Myocyte (in vitro differentiated cells): ENCODE measurements around the gene KRI1. TPM values are rescaled to one million over a fixed set of nuclear protein-coding genes. Genes with fewer than 3 reads are reported as not detected.
A peak's percentile ranks its signal among the peaks of the same experiment; 100 is the strongest.

Source experiments
- DNase-seq: peaks from one replicate; pipeline ENCODE4 v3.0.0-alpha.2; 2012; ENCODE audit warnings: low read depth
- microRNA counts: library from miRNA; unstranded; fragments of <30 nt; microRNA quantifications from one replicate; lab custom pipeline; 2016
- microRNA-seq: library from miRNA; unstranded; fragments of <30 nt; microRNA quantifications from one replicate; pipeline ENCODE4, GENCODE V29; 2016
- total RNA-seq: library from RNA; depleted of rRNA; stranded (reverse); fragments of >200 nt; gene quantifications from 2 replicates; pipeline ENCODE4 v1.2.3, GENCODE V29; 2014

KRI1 gene
- total RNA-seq, 1 donor from 2014 or later, result 22.1 TPM

DNA sequence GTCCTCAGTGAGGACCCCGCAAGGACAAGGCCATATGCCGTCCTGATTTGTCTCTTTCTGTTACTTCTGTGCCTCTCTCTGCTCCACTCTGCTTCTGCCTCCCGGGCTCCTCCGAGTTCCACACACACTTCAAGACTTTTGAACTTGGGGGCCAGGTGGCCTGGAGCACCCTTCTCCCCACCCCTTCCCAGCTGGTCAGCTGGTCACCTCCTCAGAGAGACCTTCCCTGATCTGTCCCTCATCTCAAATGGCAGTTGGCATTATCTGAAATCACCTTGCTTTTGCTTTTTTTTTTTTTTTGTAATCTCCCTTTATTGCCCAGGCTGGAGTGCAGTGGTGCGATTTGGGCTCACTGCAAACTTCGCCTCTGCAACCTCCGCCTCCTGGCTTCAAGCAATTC, 46.4 kb downstream of the KRI1 start:
- no peak for DNase-seq

DNA sequence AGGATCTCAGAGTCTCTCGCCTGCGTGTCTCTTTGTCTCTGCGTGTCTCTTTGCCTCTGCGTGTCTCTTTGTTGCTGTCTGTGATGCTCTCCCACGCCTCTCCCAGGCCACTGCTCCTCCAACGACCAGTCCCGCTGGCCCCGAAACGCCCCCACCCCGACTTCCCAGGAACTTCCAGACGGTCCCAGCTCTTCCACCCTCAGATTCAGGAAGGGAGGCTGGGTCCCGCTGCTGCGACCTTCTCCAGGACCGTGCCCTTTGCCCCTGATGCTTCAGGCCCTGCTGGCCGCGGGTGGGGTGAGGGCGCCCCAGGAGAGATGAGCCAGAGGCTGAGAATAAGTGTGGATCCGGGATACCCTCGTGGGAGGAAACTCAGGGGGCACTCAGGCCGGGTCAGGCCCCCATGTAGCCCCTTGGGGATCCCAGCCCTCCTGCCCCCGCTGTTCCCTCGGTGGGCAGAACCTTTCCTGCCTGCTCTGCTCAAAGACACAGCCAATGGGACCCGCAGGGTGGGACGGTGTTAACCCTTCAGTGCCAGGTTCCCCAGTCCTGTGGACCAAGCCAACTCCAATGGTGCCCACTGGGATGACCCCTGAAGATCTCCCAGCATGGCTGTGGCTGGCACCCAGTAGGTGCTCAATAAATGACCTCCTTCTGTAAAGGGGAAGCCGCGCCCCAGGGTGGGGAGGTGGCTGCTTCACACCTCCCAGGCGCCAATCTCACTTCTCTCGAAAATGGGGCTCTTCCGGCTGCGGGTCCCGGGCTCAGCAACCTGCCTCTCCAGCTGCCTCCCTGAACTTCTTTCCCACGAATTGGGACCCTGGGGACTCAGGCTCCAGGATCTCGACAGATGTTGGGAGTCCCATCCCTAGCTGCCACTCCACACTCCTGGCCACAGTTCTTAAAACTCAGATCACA, 47.1 kb downstream of the KRI1 start:
- no peak for DNase-seq

GRCh38 chr19:10517760-10518443, 47.9 kb downstream of the KRI1 start:
- DNase-seq, result no peak

DNA sequence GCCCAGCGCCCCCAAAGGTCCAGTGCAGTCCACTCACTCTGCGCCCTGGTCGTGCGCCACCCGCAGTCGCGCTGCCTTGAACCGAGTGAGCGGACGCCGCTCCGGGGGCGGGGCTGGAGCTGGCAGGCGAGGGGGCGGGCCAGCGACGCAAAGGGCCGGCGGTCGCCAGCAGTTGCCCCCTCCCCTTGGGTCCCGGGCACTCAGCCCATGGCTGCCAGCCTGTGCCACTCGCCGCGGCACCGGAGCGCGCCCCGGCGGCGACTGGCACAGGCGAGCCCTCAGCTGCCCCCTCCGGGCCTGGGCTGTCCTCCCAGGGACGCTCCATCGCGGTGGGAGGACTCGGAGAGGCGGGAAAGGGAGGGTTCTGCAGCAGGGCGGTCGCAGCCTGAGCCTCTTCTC, 48.5 kb downstream of the KRI1 start, which contains the start of gene S1PR5:
S1PR5 (minus strand) TSS at position 87 of the 399 bp plus-strand sequence. CDS start 2,436 bp downstream, outside the sequence.
- no peak for DNase-seq

- no peak for DNase-seq
These were observed 49.0 kb downstream of the KRI1 start for GRCh38 chr19:10516671-10517286.

- no peak for DNase-seq
These were observed 49.8 kb downstream of the KRI1 start for GRCh38 chr19:10516064-10516385.

DNA sequence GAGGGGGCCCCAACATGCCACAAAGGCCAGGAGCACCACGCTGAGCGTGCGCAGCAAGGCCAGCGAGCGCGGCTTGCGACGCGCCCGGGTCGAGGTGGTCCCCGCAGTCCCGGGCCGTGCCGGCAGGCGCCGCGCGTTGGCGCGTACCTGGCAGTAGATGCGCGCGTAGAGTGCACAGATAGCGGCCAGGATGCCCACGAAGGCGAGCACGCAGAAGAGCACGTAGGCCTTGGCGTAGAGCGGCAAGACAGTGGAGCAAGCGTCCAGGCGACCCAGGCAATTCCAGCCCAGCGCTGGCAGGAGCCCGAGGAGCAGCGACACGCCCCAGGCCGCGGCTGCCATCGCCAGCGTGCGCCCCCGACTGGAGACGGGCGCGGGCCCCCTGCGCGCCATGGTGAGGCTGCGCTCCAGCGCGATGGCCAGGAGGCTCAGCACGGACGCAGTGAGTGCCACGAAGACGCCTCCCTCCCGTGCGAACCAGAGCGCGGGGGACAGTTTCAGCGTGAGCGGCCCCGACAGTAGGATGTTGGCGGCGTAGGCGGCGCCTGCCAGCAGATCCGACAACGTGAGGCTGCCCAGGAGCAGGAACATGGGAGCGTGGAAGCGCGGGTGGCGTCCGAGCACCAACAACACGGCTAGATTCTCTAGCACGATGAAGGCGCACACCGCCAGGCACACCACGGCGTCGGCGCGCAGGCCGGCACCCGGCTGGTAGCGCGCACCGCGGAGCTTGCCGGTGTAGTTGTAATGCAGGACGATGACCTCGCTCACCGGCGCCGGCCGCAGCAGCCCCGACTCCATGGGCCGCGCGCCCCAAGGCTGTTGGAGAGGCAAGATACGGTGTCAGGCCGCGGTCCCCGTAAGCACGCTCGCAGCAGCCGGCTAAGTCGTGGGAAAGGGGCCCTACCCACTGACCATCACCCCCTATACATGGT, 51.3 kb downstream of the KRI1 start:
- DNase-seq, result no peak

- no peak for DNase-seq
These were observed 52.6 kb downstream of the KRI1 start for GRCh38 chr19:10513223-10513622.

GRCh38 chr19:10510301-10510802, 55.5 kb downstream of the KRI1 start:
- no peak for DNase-seq

DNA sequence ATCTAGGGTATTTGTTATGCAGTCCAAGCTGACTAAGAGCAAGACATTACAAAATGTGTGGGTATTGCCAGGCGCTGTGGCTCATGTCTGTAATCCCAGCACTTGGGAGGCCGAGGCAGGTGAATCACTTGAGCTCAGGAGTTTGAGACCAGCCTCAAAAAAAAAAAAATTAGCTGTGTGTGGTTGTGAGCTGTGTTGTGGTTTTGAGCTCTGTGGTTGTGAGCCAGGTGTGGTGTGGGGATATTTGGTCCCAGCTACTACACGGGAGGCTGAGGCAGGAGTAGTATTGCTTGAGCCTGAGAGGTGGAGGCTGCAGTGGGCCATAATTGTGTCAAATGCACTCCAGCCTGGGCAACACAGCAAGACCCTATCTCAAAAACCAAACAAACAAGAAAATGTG, 57.1 kb downstream of the KRI1 start:
- DNase-seq, result no peak

- no peak for DNase-seq
These were observed 57.8 kb downstream of the KRI1 start for GRCh38 chr19:10508036-10508435.

DNA sequence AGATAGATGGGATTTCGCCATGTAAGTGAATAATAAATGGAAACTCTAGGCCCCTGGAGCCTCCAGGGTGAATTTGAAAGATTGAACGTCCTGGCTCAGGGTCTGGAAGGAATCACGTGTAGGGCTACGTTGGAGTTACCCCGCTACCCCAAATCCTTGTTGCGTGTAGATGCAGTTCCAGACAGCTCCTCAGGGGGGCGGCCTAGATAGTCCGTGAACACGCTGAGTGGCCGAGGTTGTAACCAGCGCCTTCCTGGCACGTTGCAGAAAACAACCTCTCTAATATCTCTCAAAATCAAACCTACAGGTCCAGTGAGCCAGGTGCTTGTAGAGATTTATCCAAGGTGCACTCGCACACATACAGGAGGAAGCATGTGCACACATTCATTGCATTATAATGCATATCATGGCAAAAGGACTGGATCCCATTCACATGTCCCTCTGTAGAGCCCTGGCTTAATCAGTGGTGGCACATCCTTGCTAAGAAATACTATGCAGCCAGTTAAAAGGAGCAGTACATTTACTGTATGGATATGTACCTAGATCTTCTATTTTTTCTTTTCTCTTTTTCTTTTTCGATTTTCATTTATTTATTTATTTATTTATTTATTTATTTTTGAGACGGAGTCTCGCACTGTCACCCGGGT, 60.1 kb downstream of the KRI1 start:
- DNase-seq, result peak; percentile 36

MicroRNA genes within 50 kb of the gene (microRNA counts, 767-probe panel; counts per million panel counts)
- microRNA hsa-miR-1238 (lab: Ali Mortazavi, UCI), result not detected

Small RNAs within 50 kb of the gene (microRNA-seq; reads per million reads assigned to microRNA genes)
- gene MIR1238, result not detected

Other genes with a start within 250 kb of the KRI1 start
- 39.4 and 45.8 TPM in 2 replicates for gene FDX2, start 250.0 kb downstream of the KRI1 start, total RNA-seq
- 11.9 and 12.5 TPM in 2 replicates for gene RAVER1, start 232.5 kb downstream of the KRI1 start, total RNA-seq
- gene ICAM3, start 226.4 kb downstream of the KRI1 start, total RNA-seq, result 4.2 and 5.3 TPM in 2 replicates
- 61.6 and 67.2 TPM in 2 replicates for gene TYK2, start 185.4 kb downstream of the KRI1 start, total RNA-seq
- gene CDC37, start 162.5 kb downstream of the KRI1 start, total RNA-seq, result 200 and 201 TPM in 2 replicates
- gene PDE4A, start 145.5 kb downstream of the KRI1 start, total RNA-seq, result 1.1 and 1.2 TPM in 2 replicates
- gene KEAP1, start 62.7 kb downstream of the KRI1 start, total RNA-seq, result 80.2 and 102 TPM in 2 replicates
- 0.21 and 1.1 TPM in 2 replicates for gene S1PR5, start 48.6 kb downstream of the KRI1 start, total RNA-seq
- gene ATG4D, start 22.1 kb downstream of the KRI1 start, total RNA-seq, result 36.8 and 52.8 TPM in 2 replicates
- gene CDKN2D, start 3.0 kb upstream of the KRI1 start, total RNA-seq, result 10.2 and 16.5 TPM in 2 replicates
- gene AP1M2, start 21.3 kb upstream of the KRI1 start, total RNA-seq, result 1.6 TPM in 1 of 2 replicates, not detected in the other
- gene SLC44A2, start 59.5 kb upstream of the KRI1 start, total RNA-seq, result 81.9 and 100 TPM in 2 replicates
- 94.6 and 116 TPM in 2 replicates for gene ILF3, start 88.3 kb upstream of the KRI1 start, total RNA-seq
- gene QTRT1, start 135.4 kb upstream of the KRI1 start, total RNA-seq, result 40.5 and 43.1 TPM in 2 replicates
- 64.8 and 71.8 TPM in 2 replicates for gene DNM2, start 152.1 kb upstream of the KRI1 start, total RNA-seq